Activated T-cell treated with anti-CD3 and anti-CD28 coated beads for 4 hours (primary cell): ENCODE measurements around the gene GATA3.

Experiments used
- DNase-seq: peaks from one replicate; pipeline ENCODE4 v3.0.0-alpha.2; 2020

Gene GATA3

DNA sequence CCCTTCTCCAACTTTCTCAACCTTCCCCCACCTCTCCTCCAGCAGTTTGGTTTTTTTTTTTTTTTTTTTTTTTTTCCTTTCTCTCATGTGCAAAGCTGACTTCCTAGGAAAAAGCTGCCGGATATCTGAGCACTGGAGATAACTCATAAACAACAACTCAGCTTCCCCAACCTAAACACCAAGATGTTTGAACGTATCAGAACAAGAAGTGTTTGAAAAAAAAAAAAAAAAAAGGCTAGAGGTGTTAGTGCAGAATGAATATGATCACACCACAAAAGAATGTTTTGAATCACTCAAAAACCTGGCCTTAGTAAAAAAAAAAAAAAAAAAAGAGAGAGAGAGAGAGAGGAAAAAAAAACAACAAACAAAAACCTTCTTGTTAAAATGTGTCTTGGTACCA, 11.2 kb downstream of the GATA3 start:
- no peak for DNase-seq

DNA sequence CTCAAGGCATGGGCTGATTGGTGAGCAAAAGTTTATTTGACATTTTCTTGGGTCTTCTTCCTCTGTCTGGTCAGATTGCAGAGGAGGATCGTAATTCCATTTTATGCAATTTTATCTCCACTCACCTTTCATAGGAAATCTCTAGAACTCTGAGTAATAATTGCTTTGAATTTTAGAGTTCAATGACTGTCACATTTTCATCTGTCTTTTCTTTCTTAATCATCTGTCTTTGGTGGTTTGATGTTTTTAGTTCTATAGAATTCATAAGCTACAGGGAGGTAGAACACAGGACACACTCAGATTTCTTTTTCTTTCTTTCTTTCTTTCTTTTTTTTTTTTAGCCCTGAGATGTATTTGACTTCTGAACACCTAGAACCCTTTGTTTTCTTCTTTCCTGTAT, 11.6 kb downstream of the GATA3 start:
- DNase-seq = no peak

GRCh38 chr10:8066797-8067196, 12.3 kb downstream of the GATA3 start:
- DNase-seq = no peak

- DNase-seq = no peak
These were observed 14.6 kb downstream of the GATA3 start for GRCh38 chr10:8069108-8069507.

DNA sequence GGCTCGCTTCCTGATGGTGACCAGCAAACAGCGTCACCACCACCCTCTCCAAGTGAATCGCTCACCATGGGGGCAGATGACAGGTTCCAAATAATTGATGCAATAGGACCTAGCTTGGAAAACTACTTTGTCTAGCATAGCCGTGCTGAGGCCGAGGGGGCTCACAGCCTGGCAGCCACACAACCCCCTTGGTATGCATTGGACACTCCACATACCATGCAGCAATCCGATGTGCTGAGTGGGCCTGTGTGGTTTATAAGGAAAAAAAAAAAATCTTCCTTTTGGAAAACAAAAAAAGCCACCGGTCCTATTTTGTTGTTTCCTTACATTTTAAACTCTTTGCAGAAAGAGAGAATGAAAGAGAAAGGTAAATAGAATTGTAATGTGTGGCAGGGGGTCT, 15.1 kb downstream of the GATA3 start:
- DNase-seq = no peak

DNA sequence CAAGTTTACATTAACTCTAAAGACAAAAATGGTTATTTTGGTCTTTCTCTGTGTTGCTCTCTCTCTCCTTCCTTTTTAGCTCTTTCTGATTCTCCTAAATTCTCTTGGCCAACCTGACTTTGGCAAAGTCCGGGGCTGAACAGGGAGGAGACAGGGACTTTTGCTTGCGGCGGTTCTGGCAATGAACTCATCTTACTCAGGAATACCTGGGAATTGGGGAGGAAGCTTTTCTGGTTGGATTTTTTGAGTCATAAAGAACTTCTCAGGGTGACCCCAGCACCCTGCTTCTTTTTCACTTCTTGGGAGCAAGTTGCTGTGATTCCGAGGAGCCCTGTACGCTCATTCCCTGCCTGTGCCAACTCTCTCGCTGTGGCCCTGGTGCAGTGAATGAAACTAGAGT, 16.0 kb downstream of the GATA3 start:
- no peak for DNase-seq

DNA sequence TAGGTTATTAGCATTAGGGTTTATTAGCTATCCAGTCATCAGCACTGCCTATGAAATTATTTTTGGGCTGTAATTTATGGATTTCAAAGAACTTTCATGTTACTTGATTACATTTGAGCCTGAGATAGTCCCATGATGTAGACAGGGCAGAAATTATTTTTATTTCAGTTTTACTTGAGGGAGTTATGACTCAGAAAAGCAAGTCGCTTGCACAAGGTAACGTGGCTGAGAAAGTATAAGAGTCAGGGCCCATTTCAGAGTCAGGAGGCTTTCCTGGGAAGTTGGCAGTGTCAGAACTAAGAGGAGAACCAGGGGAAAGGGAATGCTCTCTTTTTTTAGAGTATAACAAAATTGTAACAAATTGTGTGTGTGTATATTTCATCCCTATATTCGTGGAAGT, 16.5 kb downstream of the GATA3 start:
- no peak for DNase-seq

GRCh38 chr10:8071666-8072065, 17.2 kb downstream of the GATA3 start:
- no peak for DNase-seq

DNA sequence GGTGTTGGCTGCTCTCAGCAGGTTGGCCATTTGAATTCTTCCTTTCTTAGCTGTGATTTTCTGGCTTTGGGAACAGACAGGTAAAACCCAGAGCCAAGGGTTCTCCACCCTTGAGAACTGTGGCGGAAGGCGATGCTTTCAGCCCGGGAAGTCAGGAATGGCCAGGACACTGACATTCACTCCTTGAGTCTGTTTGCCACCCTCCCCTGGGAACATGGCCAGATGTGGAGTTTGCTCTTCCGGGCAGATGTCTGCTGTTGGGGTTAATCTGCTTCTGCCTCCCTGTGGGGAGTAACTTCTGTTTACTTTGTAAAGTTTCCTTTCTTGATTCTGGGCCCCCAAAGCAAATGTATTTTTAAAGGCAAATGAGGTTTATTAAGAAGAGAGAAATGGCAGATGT, 17.7 kb downstream of the GATA3 start:
- no peak for DNase-seq

DNA sequence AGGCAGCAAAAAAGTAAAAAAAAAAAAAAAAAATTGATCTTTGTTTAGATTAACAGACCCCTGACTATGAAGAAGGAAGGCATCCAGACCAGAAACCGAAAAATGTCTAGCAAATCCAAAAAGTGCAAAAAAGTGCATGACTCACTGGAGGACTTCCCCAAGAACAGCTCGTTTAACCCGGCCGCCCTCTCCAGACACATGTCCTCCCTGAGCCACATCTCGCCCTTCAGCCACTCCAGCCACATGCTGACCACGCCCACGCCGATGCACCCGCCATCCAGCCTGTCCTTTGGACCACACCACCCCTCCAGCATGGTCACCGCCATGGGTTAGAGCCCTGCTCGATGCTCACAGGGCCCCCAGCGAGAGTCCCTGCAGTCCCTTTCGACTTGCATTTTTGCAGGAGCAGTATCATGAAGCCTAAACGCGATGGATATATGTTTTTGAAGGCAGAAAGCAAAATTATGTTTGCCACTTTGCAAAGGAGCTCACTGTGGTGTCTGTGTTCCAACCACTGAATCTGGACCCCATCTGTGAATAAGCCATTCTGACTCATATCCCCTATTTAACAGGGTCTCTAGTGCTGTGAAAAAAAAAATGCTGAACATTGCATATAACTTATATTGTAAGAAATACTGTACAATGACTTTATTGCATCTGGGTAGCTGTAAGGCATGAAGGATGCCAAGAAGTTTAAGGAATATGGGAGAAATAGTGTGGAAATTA, 19.4 kb downstream of the GATA3 start:
- no peak for DNase-seq

GRCh38 chr10:8074881-8075280, 20.4 kb downstream of the GATA3 start:
- DNase-seq = no peak

GRCh38 chr10:8075282-8076260, 21.1 kb downstream of the GATA3 start:
- DNase-seq = no peak

DNA sequence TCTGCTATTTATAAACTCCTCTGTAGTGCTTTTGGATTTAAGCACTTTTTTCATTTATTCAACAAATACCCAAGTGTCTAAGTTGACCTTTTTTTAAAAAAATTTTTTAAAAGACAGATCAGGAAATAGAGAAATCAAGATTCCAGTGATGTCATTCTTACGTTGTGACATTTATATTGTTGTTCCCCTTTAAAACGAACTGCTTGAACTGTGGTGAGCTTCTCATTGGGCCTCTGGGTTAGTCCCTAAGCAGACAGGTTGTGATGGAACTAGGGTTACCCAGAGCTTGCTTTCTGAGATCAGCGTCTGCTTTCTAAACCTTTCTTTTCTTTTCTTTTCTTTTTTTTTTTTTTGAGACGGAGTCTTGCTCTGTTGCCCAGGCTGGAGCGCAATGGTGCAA, 22.4 kb downstream of the GATA3 start:
- DNase-seq = no peak

DNA sequence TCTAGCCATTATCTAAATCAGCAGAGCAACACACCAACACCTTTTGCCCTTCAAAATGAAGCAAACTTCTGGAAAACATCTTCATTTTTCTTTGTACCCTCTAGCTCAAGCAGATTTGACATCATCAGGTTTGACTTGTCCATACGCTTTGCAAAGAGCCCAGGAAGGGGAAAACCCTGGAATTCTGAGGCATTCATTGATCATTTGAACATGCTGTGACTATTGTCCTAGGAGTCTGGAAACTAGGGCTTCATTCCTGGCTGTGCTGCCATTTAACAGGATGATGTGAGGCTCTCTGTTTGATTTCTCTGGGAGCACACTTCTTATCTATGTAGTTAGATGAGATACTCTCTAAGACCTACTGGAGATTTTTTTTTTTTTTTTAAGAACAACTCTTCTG, 23.5 kb downstream of the GATA3 start:
- no peak for DNase-seq

DNA sequence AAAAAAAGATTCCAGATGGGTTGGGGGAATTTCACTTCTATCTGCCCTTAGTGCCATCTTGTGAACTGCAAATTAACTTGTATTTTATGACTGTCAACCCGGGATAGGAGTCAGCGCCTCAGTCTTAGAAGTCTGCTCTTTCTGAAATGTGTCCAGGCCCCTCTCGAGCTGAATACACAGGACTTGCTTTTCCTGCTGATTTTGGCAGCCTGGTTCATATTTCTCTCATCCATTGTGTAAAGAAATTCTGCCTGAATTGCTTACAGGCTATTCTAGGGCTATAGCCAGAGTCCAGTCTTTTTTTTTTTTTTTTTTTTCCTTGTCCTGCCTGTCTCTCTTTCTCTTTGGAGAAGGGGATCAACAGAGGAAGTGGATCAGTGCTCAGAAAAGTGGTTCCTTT, 24.6 kb downstream of the GATA3 start:
- no peak for DNase-seq

GRCh38 chr10:8084799-8085198, 30.3 kb downstream of the GATA3 start:
- no peak for DNase-seq

DNA sequence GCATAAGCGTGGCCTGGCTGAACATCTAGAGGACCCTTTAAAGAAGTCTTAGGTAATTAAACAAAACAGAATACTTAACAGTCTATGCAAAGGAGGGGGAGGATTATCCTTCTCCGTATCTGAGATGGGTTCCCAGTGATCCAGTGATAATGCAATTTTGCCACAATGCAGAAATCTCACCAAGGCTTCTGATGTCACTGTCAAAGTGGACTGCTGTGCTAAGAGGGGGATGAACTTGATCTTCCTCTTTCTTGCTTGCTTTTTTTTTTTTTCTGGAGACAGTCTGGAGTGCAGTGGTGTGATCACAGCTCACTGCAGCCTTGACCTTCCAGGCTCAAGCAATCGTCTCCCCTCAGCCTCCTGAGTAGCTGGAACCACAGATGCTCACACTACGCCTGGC, 30.8 kb downstream of the GATA3 start:
- no peak for DNase-seq

- DNase-seq = no peak
These were observed 31.8 kb downstream of the GATA3 start for GRCh38 chr10:8086315-8086714.

- no peak for DNase-seq
These were observed 34.0 kb downstream of the GATA3 start for GRCh38 chr10:8088504-8088903.

- no peak for DNase-seq
These were observed 37.9 kb downstream of the GATA3 start for GRCh38 chr10:8092428-8092827.

GRCh38 chr10:8095959-8096358, 41.5 kb downstream of the GATA3 start:
- no peak for DNase-seq

GRCh38 chr10:8096931-8097330, 42.4 kb downstream of the GATA3 start:
- no peak for DNase-seq

GRCh38 chr10:8100366-8100765, 45.9 kb downstream of the GATA3 start:
- no peak for DNase-seq

DNA sequence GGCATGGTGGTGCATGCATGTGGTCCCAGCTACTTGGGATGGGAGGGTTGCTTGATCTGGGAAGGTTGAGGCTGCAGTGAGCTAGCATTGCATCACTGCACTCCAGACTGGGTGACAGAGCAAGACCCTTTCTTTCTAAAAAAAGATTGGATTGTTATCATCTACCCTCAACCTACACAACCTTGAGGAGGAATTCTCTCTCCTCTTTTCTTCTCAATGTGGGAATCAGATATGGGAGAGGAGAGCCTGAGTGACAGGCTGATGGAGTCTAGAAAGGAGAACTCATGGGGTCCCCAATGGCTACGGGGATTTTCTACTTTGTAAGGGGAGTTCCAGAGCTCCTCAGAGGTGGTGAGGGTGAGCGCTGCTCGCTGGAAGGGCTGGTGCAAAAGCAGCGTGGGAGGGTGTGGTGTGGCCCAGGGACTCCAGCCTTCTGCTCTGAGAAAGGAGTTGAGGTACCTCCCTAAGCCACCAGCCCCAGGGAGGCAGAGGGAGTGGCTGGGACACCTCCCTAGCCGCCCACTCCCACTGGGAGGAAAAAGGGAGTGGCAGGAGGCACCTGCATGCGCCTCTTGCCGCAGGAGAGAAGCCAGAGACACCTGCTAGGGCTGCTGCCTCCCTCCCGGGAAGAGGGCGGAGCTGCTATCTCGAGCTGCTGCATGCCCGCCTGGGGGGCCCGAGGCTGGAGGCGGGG, 48.4 kb downstream of the GATA3 start:
- DNase-seq = no peak
